Psoas muscle (tissue), 8 donors: ENCODE measurements around the gene EXOSC1. TPM values are rescaled to one million over a fixed set of nuclear protein-coding genes. Genes with fewer than 3 reads are reported as not detected.
"Not testable (repeated sequence)": the region's sequence is repeated elsewhere in the genome, so short reads cannot be mapped to it uniquely, and the experiment has no call there.

ENCODE experiments used
- ATAC-seq, 4 donors: fragments of 200-7000 bp; cut with Tn5 transposase; one replicate each; pipeline ENCODE4 v1.9.1; 2020; ENCODE audit warnings: moderate library complexity in 3 of 4, mild to moderate bottlenecking in 2 of 4
- DNase-seq, 2 donors: peaks; one replicate each; pipeline ENCODE4 v3.0.0-alpha.2; 2020
- H3K27ac ChIP-seq: fragments of 200-600 bp; one replicate; pipeline ENCODE4 v1.8.0; 2022
- H3K27me3 ChIP-seq, 3 donors: fragments of 200-600 bp in 1 of 3; one replicate each; pipeline versions ENCODE4 v1.6.1 to v1.8.0; 2013 to 2022; ENCODE audit warnings: low read length in 2 of 3, mild to moderate bottlenecking in 2 of 3, moderate library complexity in 1 of 3; ENCODE audit not compliant: insufficient read depth in 3 of 3
- H3K36me3 ChIP-seq, 2 donors: fragments of 200-600 bp in 1 of 2; one replicate each; pipeline versions ENCODE4 v1.6.1 to v1.8.0; 2013 to 2022; ENCODE audit warnings: low read depth in 1 of 2, mild to moderate bottlenecking in 1 of 2, moderate library complexity in 1 of 2; ENCODE audit not compliant: insufficient read depth in 1 of 2
- H3K4me1 ChIP-seq: fragments of 200-600 bp; one replicate; pipeline ENCODE4 v1.8.0; 2022
- H3K4me3 ChIP-seq: fragments of 200-600 bp; one replicate; pipeline ENCODE4 v1.8.0; 2022; ENCODE audit warnings: mild to moderate bottlenecking
- H3K9me3 ChIP-seq: fragments of 200-600 bp; one replicate; pipeline ENCODE4 v1.8.0; 2022
- CTCF ChIP-seq: fragments of 200-600 bp; IDR thresholded peaks from one replicate; pipeline ENCODE4 v1.8.0; 2022; ENCODE audit warnings: antibody characterized with exemption
- WGBS, 3 donors: extraction: QIAGEN DNeasy Blood & Tissue Kit; methylation state at CpG; one replicate each; pipeline versions ENCODE4 v1.1.6 to v1.1.7; 2013; 5-methylcytosine and 5-hydroxymethylcytosine counted together
- intact Hi-C, 2 donors: fragments of 100-400 bp; cut with DNase I; formaldehyde crosslinking; loops; one replicate each; pipeline versions ENCODE4 v1.11.0 to v1.14.2; 2022
- polyA plus RNA-seq, 3 donors: library from polyadenylated mRNA; stranded (reverse); fragments of 200-250 nt; gene quantifications; one replicate each; pipeline ENCODE4 v1.2.3, GENCODE V29; 2013
- total RNA-seq, 4 donors: library from RNA; stranded (reverse); fragmentation: NEBNext Ultra II Directional in 2 of 4; extraction: Animal tissue kit (Norgen Biotek cat#: 25700) in 2 of 4; gene quantifications; one replicate each; pipeline versions ENCODE4 v1.2.1 to v1.2.4, GENCODE V29; 2021 to 2023
- donor health status: healthy with polysubstance abuse.
- donor health status: DM: no; HTN: no; CAD: no; lungs with moderate emphysema.
- donor health status: Bipolar disorder and iron deficiency.
- donor health status: healthy.
- donor health status: DM: yes; HTN: yes; CAD: no.
- donor health status: DM: no; HTN: no; CAD: no.
- donor health status: DM: no; HTN: no; CAD: no.
- donor health status: DM: yes; HTN: yes; CAD: no.

Gene EXOSC1
- total and polyA plus RNA-seq, 7 donors = 14.0 to 36.5 (median 20.4) TPM

- H3K9me3 ChIP-seq = no peaks in the 10 kb centered on the region
- ATAC-seq (no peak), DNase-seq (no peak)
- TF ChIP-seq CTCF = no peak
- peaks cover 12 to 80% of the 10 kb centered on the region in 2 donors for H3K36me3 ChIP-seq
- H3K4me3 ChIP-seq = no peak overlapping the region
- no peak overlapping the region for H3K27ac ChIP-seq
- no peaks in the 10 kb centered on the region for H3K27me3 ChIP-seq
- WGBS, 3 donors = 74 to 79% (median 76%) methylated on average over 9 of the region's 9 CpGs
- no peaks in the 10 kb centered on the region for H3K4me1 ChIP-seq
- intact Hi-C loops = no loop called here
Measured at GRCh38 chr10:97479939-97480338, 34.1 kb upstream of the EXOSC1 start.

- intact Hi-C loops, H3K4me1 ChIP-seq: not testable (repeated sequence)
- H3K36me3 ChIP-seq = peaks cover 12 to 85% of the 10 kb centered on the region in 2 donors
Measured at GRCh38 chr10:97479410-97479809, 33.6 kb upstream of the EXOSC1 start.

GRCh38 chr10:97475936-97476594, 30.3 kb upstream of the EXOSC1 start:
- no peak for DNase-seq
- no peaks in the 10 kb centered on the region for H3K27me3 ChIP-seq
- no peaks in the 10 kb centered on the region for H3K4me1 ChIP-seq
- no peak for TF ChIP-seq CTCF
- 61 to 79% (median 68%) methylated on average over 2 of the region's 2 CpGs for WGBS, 3 donors
- peaks cover 12 to 100% of the 10 kb centered on the region in 2 donors for H3K36me3 ChIP-seq
- no peak overlapping the region for H3K4me3 ChIP-seq
- intact Hi-C loops = no loop called here
- peak; percentile 28 to 69 (median 42) for ATAC-seq
- H3K27ac ChIP-seq = no peak overlapping the region
- H3K9me3 ChIP-seq = no peaks in the 10 kb centered on the region

More at GRCh38 chr10:97479410-97479809, 33.6 kb upstream of the EXOSC1 start:
- not testable (repeated sequence) for H3K27me3 ChIP-seq, DNase-seq, H3K4me3 ChIP-seq, H3K9me3 ChIP-seq, H3K27ac ChIP-seq, ATAC-seq
- 87 to 93% (median 87%) methylated on average over 4 of the region's 4 CpGs for WGBS, 3 donors

- H3K4me1 ChIP-seq = no peaks in the 10 kb centered on the region
- H3K36me3 ChIP-seq = peaks cover 12 to 100% of the 10 kb centered on the region in 2 donors
- no peak for TF ChIP-seq CTCF
- no peak for ATAC-seq
- H3K4me3 ChIP-seq = no peak overlapping the region
- no peak overlapping the region for H3K27ac ChIP-seq
- DNase-seq = no peak
- H3K9me3 ChIP-seq = no peaks in the 10 kb centered on the region
- intact Hi-C loops = no loop called here
- no peaks in the 10 kb centered on the region for H3K27me3 ChIP-seq
- 96 to 98% (median 98%) methylated on average over 4 of the region's 4 CpGs for WGBS, 3 donors
Measured at GRCh38 chr10:97474918-97475317, 29.1 kb upstream of the EXOSC1 start.

GRCh38 chr10:97468781-97469180, 23.0 kb upstream of the EXOSC1 start:
- not testable (repeated sequence) for H3K27ac ChIP-seq, H3K4me1 ChIP-seq, H3K4me3 ChIP-seq, H3K27me3 ChIP-seq, H3K9me3 ChIP-seq, ATAC-seq, DNase-seq
- peaks cover 29 to 99% of the 10 kb centered on the region in 2 donors for H3K36me3 ChIP-seq
- WGBS, 3 donors = 91 to 95% (median 92%) methylated on average over 12 of the region's 12 CpGs
- intact Hi-C loops = loop anchor here in 1 of 2 donors (5.0 kb wide), 2 partner anchors 84 to 144 kb away; no protein-coding TSS in a partner anchor
